Breast epithelium (tissue), 4 donors: ENCODE data around the gene SAMD11. TPM values are rescaled to one million over a fixed set of nuclear protein-coding genes. Genes with fewer than 3 reads are reported as not detected.

Source experiments
- DNase-seq, 2 donors: peaks; one replicate each; pipeline ENCODE4 v3.0.0-alpha.2; 2019; ENCODE audit warnings: low spot score in 2 of 2
- H3K27ac ChIP-seq, 2 donors: fragments of 200-600 bp; sonication (generic) in 1 of 2; one replicate each; pipeline ENCODE4 v1.5.1; 2016 to 2019; ENCODE audit warnings: mild to moderate bottlenecking in 1 of 2
- H3K27me3 ChIP-seq, 2 donors: fragments of 200-600 bp; sonication (generic) in 1 of 2; one replicate each; pipeline versions ENCODE4 v1.5.1 to v1.6.0; 2017 to 2019; ENCODE audit warnings: control low read depth in 1 of 2, mild to moderate bottlenecking in 1 of 2
- H3K36me3 ChIP-seq: fragments of 200-600 bp; one replicate; pipeline ENCODE4 v1.5.1; 2019
- H3K4me1 ChIP-seq, 2 donors: fragments of 200-600 bp; sonication (generic); one replicate each; pipeline ENCODE4 v1.5.1; 2016 to 2019; ENCODE audit warnings: control low read depth in 1 of 2
- H3K4me3 ChIP-seq, 3 donors: fragments of 200-600 bp; sonication (generic); 1 replicate in 2 of 3; 2 replicates in 1 of 3; pipeline ENCODE4 v1.5.1; 2016 to 2019; ENCODE audit warnings: mild to moderate bottlenecking in 3 of 3, moderate library complexity in 2 of 3
- H3K9me3 ChIP-seq, 2 donors: fragments of 200-600 bp; sonication (generic) in 1 of 2; one replicate each; pipeline ENCODE4 v1.5.1; 2016 to 2019; ENCODE audit warnings: control low read depth in 1 of 2
- CTCF ChIP-seq, 3 donors: fragments of 450-650 bp; IDR thresholded peaks; one replicate each; pipeline ENCODE4 v1.5.1; 2016 to 2017; ENCODE audit warnings: antibody characterized with exemption in 3 of 3, mild to moderate bottlenecking in 3 of 3, moderate library complexity in 3 of 3
- POLR2A ChIP-seq: fragments of 450-650 bp; IDR thresholded peaks from one replicate; pipeline ENCODE4 v1.6.1; 2016; ENCODE audit warnings: antibody characterized with exemption, mild to moderate bottlenecking, moderate library complexity
- POLR2AphosphoS5 ChIP-seq, 3 donors: sonication (generic); formaldehyde crosslinking; IDR thresholded peaks; one replicate each; pipeline ENCODE4 v1.6.1; 2017; ENCODE audit warnings: antibody characterized with exemption in 3 of 3
- intact Hi-C: fragments of 100-400 bp; cut with DNase I; formaldehyde crosslinking; loops from one replicate; pipeline ENCODE4 v1.15.1; 2023; ENCODE audit warnings: low total_unique reads
- total RNA-seq, 3 donors: library from RNA; depleted of rRNA; stranded (reverse); fragments of >200 nt; gene quantifications; one replicate each; pipeline ENCODE4 v1.1.0, GENCODE V29; 2016

Gene SAMD11
- total RNA-seq, 3 donors from 2014 or later, result 0.16 to 23.0 (median 2.9) TPM

DNA sequence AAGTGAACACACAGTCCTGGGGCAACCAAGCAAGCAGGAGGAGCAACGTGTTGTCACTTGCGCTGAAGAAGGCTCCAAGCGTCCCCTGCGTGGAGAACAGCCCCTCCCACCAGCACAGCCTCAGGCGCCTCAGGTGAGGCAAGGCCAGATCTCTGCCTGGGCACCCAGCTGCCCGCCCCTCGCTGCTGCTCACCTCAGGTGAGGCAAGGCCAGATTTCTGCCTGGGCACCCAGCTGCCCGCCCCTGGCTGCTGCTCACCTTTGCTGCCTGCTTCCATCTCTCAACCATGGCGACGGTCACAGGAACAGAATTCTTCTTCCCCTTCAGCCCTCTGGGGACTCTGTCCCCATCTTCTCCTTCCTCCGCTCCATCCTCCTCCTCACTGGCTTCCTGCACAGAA lies 32.9 kb downstream of the SAMD11 start:
- H3K36me3 ChIP-seq, result peaks cover 7% of the 10 kb centered on the region
- TF ChIP-seq POLR2AphosphoS5 (IDR thresholded peaks at IDR 0.05) (no peak), POLR2A (no peak), CTCF (IDR thresholded peaks at IDR 0.05) (no peak)
- no peak overlapping the region for H3K27ac ChIP-seq
- DNase-seq, result no peak
- H3K4me1 ChIP-seq, result peaks cover 4 to 13% of the 10 kb centered on the region in 2 donors
- H3K27me3 ChIP-seq, result no peaks in the 10 kb centered on the region
- peak overlapping the region in 1 of 3 donors; percentile 1 for H3K4me3 ChIP-seq
- no peaks in the 10 kb centered on the region for H3K9me3 ChIP-seq
- intact Hi-C loops, result no loop called here

DNA sequence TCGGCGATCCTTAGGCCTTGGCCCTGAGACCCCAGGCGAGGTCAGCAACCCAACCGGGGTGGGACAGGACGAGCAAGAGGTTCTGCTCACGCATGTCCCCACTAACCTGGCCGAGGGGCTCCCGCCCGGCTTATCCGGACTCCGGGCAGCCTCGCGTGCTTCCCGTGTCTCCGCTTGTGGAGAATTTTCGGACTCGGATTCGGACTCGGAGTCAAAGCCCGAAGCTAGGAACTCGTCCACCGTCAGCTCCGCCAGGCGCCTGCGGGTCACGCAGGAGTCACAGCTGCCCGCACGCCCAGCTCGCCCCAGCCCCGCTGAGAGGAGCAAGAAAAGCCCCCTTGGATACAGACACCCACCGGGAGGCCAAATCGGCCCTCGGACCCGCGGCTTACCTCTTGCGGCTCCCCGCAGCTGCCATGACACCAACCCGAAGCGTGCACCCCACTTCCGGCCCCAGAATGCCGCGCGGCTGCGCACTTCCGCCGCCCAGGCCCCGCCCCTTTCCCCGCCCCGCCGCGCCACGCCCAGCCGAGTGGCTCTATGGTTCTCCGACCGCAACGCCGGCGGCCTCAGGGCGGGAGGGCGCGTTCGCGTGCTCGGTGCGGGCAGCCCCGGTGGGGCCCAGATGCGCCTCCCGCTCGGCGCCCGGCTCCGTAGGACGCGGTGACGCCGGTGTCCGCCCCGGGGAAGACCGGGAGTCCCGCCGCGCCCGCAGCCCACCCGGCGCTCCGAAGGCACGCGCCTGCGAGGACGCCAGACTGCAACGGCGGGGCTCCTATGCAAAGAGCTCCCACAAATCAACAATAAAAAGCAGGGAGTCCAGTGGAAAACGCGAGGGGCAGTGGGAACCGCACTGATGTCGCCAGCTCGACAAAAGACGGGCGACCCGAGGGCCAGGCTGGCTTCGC lies 35.4 kb downstream of the SAMD11 start, which contains the start of gene NOC2L:
Gene NOC2L (minus strand): TSS at position 434 of the 908 bp plus-strand sequence. CDS start 16 bp downstream, at position 418.
- intact Hi-C loops, result no loop called here
- Histone ChIP-seq H3K27me3 (no peaks in the 10 kb centered on the region), H3K9me3 (no peaks in the 10 kb centered on the region), H3K27ac (peak within 1 kb of the TSS; percentile 55 to 56), H3K4me1 (peaks cover 4 to 13% of the 10 kb centered on the region in 2 donors), H3K4me3 (peak within 1 kb of the TSS; percentile 95 to 100 (median 98)), H3K36me3 (no peaks in the 10 kb centered on the region)
- TF ChIP-seq POLR2AphosphoS5 (IDR thresholded peaks at IDR 0.05), result peak; percentile 15 to 43 (median 18)
- no peak for TF ChIP-seq POLR2A
- DNase-seq, result peak; percentile 93 to 96

DNA sequence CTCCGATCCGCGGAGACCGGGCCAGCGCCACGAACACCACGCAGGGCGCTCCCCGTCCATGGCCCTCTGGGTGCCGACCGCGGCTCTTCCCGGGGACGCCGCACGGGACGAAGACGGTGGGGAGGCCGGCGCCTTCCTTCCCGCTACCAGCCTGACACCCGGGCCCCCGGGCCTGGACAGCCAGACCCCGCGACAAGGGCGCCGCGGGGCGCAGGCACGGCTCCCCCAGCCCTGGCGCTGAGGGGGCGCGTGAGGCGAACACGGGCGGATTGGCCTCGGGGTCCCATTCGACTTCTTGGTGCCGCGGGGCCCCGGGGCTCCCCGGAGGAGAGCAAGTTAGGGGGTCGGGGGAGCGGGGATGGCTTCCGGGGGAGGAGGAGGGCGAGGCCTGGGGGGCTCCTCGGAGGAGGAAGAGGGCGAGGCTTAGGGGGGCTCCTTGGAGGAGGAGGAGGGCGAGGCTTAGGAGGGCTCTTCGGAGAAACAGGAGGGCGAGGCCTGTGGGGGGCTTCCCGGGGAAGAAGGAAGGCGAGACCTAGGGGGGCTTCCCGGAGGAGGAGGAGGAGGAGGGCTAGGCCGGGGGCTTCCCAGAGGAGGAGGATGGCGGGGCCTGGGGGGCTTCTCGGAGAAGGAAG lies 36.1 kb downstream of the SAMD11 start:
- H3K36me3 ChIP-seq, result no peaks in the 10 kb centered on the region
- intact Hi-C loops, result no loop called here
- TF ChIP-seq CTCF (IDR thresholded peaks at IDR 0.05) (no peak), POLR2AphosphoS5 (IDR thresholded peaks at IDR 0.05) (no peak), POLR2A (no peak)
- no peak for DNase-seq
- H3K4me1 ChIP-seq, result peaks cover 4 to 13% of the 10 kb centered on the region in 2 donors
- H3K9me3 ChIP-seq, result no peaks in the 10 kb centered on the region
- no peaks in the 10 kb centered on the region for H3K27me3 ChIP-seq
- peak overlapping the region in 1 of 2 donors; percentile 56 for H3K27ac ChIP-seq
- peak overlapping the region; percentile 95 to 100 (median 98) for H3K4me3 ChIP-seq

DNA sequence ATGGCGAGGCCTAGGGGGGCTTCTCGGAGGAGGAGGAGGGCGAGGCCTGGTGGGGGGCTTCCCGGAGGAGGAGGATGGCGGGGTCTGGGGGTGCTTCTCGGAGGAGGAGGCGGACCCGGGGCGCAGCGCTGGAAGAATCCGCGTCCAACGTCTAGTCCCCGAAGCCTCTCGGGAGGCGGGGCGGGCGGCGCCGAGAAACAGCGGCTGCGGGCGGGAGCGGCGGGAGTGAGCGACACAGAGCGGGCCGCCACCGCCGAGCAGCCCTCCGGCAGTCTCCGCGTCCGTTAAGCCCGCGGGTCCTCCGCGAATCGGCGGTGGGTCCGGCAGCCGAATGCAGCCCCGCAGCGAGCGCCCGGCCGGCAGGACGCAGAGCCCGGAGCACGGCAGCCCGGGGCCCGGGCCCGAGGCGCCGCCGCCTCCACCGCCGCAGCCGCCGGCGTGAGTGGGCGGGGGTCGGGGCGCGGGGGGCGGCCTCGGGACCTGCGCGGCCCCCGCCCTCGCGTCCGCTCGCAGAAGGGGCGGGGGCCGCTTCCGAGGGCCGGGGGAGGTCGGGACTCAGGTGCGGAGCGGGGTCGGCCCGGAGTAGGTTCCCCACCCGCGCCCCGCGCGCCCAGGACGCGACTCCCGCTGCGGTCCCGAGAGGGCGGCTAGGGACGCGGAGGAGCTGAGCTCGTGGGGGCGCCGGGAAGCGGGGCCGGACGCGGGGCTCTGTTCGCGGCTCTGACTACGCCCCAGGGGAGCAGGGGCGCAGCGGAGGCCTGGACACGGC lies 36.8 kb downstream of the SAMD11 start, which contains the start of gene KLHL17:
Gene KLHL17 (plus strand): TSS at position 222 of the 769 bp plus-strand sequence. CDS start 110 bp downstream, at position 332.
- intact Hi-C loops, result no loop called here
- TF ChIP-seq POLR2A (no peak), POLR2AphosphoS5 (IDR thresholded peaks at IDR 0.05) (no peak), CTCF (IDR thresholded peaks at IDR 0.05) (no peak)
- no peaks in the 10 kb centered on the region for H3K27me3 ChIP-seq
- peak within 1 kb of the TSS in 1 of 2 donors; percentile 56 for H3K27ac ChIP-seq
- H3K4me1 ChIP-seq, result peaks cover 4 to 14% of the 10 kb centered on the region in 2 donors
- no peaks in the 10 kb centered on the region for H3K9me3 ChIP-seq
- H3K4me3 ChIP-seq, result peak within 1 kb of the TSS; percentile 95 to 100 (median 98)
- no peaks in the 10 kb centered on the region for H3K36me3 ChIP-seq
- no peak for DNase-seq

DNA sequence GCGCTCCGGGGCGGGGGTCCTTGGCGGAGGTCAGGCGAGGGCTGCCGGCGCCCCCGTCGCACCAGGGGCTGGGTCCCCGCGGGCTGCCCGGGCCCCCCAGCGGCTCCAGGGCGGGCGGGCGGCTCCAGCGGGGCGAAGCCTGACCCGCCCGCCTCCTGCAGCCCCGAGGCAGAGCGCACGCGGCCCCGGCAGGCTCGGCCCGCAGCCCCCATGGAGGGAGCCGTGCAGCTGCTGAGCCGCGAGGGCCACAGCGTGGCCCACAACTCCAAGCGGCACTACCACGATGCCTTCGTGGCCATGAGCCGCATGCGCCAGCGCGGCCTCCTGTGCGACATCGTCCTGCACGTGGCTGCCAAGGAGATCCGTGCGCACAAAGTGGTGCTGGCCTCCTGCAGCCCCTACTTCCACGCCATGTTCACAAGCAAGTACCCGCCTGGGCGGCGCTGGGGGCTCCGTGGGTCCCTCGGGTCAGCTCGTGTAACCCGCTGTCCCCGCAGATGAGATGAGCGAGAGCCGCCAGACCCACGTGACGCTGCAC lies 37.5 kb downstream of the SAMD11 start:
- H3K4me1 ChIP-seq, result peaks cover 4 to 18% of the 10 kb centered on the region in 2 donors
- no peak for DNase-seq

More for the DNA sequence above, 37.5 kb downstream of the SAMD11 start:
- TF ChIP-seq CTCF (IDR thresholded peaks at IDR 0.05) (no peak), POLR2AphosphoS5 (IDR thresholded peaks at IDR 0.05) (no peak), POLR2A (no peak)
- intact Hi-C loops, result no loop called here
- H3K36me3 ChIP-seq, result no peaks in the 10 kb centered on the region
- peak overlapping the region in 1 of 2 donors; percentile 35 for H3K27ac ChIP-seq
- H3K9me3 ChIP-seq, result no peaks in the 10 kb centered on the region
- no peaks in the 10 kb centered on the region for H3K27me3 ChIP-seq
- peak overlapping the region; percentile 95 to 100 (median 98) for H3K4me3 ChIP-seq
